WTC11 (cell line): Measurements from ENCODE around the gene SEMA4D.

Experiments
- ATF3 ChIP-seq: sonication (generic); formaldehyde crosslinking; conservative IDR thresholded peaks from 2 replicates; pipeline ENCODE4 v1.8.1; 2022; ENCODE audit warnings: mild to moderate bottlenecking, missing genetic modification reagents
- CBFB ChIP-seq: sonication (generic); formaldehyde crosslinking; IDR thresholded peaks from 2 replicates; pipeline ENCODE4 v1.8.1; 2022; ENCODE audit warnings: mild to moderate bottlenecking, low read depth, missing genetic modification reagents
- CTCF ChIP-seq: fragments of 200-600 bp; IDR thresholded peaks from 2 replicates; pipeline ENCODE4 v1.8.0; 2022; ENCODE audit warnings: antibody characterized with exemption
- ESRRA ChIP-seq: sonication (generic); formaldehyde crosslinking; IDR thresholded peaks from 2 replicates; pipeline ENCODE4 v1.8.1; 2022; ENCODE audit warnings: mild to moderate bottlenecking, missing genetic modification reagents, borderline replicate concordance
- NFYB ChIP-seq: sonication (generic); formaldehyde crosslinking; conservative IDR thresholded peaks from 2 replicates; pipeline ENCODE4 v1.8.0; 2022; ENCODE audit warnings: low read depth, missing genetic modification reagents
- SP1 ChIP-seq: sonication (generic); formaldehyde crosslinking; conservative IDR thresholded peaks from 2 replicates; pipeline ENCODE4 v1.8.1; 2022; ENCODE audit warnings: missing genetic modification reagents
- USF2 ChIP-seq: sonication (generic); formaldehyde crosslinking; IDR thresholded peaks from 2 replicates; pipeline ENCODE4 v1.8.1; 2023; ENCODE audit warnings: mild to moderate bottlenecking, missing genetic modification reagents, moderate library complexity

GRCh38 chr9:89534515-89535287 lies 36.8 kb upstream of the SEMA4D start:
- no peak for TF ChIP-seq CTCF
- no peak for TF ChIP-seq NFYB
- no peak for TF ChIP-seq CBFB
- TF ChIP-seq SP1: no peak
- no peak for TF ChIP-seq ESRRA (CRISPR knock-in tag)
- no peak for TF ChIP-seq USF2 (CRISPR knock-in tag)
- TF ChIP-seq ATF3 (CRISPR knock-in tag): no peak
